Neuronal stem cell (in vitro differentiated cells): Measurements from ENCODE around the gene PITHD1. TPM values are rescaled to one million over a fixed set of nuclear protein-coding genes. Genes with fewer than 3 reads are reported as not detected.
"Not testable (repeated sequence)": the region's sequence is repeated elsewhere in the genome, so short reads cannot be mapped to it uniquely, and the experiment has no call there.

ENCODE experiments used
- DNase-seq: peaks from one replicate; pipeline ENCODE4 v3.0.0-alpha.2; 2013; ENCODE audit warnings: low spot score
- H2AFZ ChIP-seq: one replicate; pipeline ENCODE4 v1.6.1; 2013; ENCODE audit warnings: mild to moderate bottlenecking, low read length, inconsistent platforms
- H2AK5ac ChIP-seq: 2 replicates; pipeline ENCODE4 v1.6.1; 2013; ENCODE audit warnings: low read depth, mild to moderate bottlenecking, inconsistent platforms, low read length, moderate library complexity, mixed read lengths
- H2BK120ac ChIP-seq: 2 replicates; pipeline ENCODE4 v1.6.1; 2013; ENCODE audit warnings: low read depth, mild to moderate bottlenecking, inconsistent platforms, low read length, moderate library complexity, mixed read lengths
- H2BK12ac ChIP-seq: one replicate; pipeline ENCODE4 v1.6.1; 2013; ENCODE audit warnings: low read length, inconsistent platforms
- H2BK15ac ChIP-seq: 2 replicates; pipeline ENCODE4 v1.6.1; 2013; ENCODE audit warnings: mild to moderate bottlenecking, low read length, inconsistent platforms, mixed read lengths
- H2BK5ac ChIP-seq: one replicate; pipeline ENCODE4 v1.6.1; 2013; ENCODE audit warnings: inconsistent platforms, mild to moderate bottlenecking, low read length, moderate library complexity
- H3K14ac ChIP-seq: one replicate; pipeline ENCODE4 v1.6.1; 2013; ENCODE audit warnings: low read length, inconsistent platforms
- H3K18ac ChIP-seq: 2 replicates; pipeline ENCODE4 v1.6.1; 2013; ENCODE audit warnings: low read length, inconsistent platforms
- H3K23ac ChIP-seq: 2 replicates; pipeline ENCODE4 v1.6.1; 2013; ENCODE audit warnings: low read depth, mild to moderate bottlenecking, mixed read lengths, low read length, inconsistent platforms; ENCODE audit not compliant: poor library complexity
- H3K27ac ChIP-seq: replicated peaks from 3 replicates; pipeline ENCODE4 v1.5.1; 2013; ENCODE audit warnings: low read length, inconsistent platforms
- H3K27me3 ChIP-seq, 3 experiments: 2 replicates each; pipeline ENCODE4 v1.6.1; 2013; ENCODE audit warnings: low read length in 3 of 3, mild to moderate bottlenecking in 2 of 3, inconsistent platforms in 1 of 3, low read depth in 1 of 3, mixed read lengths in 1 of 3, moderate library complexity in 1 of 3; ENCODE audit not compliant: control insufficient read depth in 3 of 3, insufficient read depth in 3 of 3
- H3K36me3 ChIP-seq, 2 donors: replicated peaks in 1 of 2; 2 replicates each; pipeline ENCODE4 v1.6.1; 2013; ENCODE audit warnings: low read length in 2 of 2; ENCODE audit not compliant: control insufficient read depth in 2 of 2, insufficient read depth in 2 of 2
- H3K4ac ChIP-seq: 2 replicates; pipeline ENCODE4 v1.6.1; 2013; ENCODE audit warnings: inconsistent platforms, mild to moderate bottlenecking, low read length, moderate library complexity
- H3K4me1 ChIP-seq, 2 donors: 1 replicate in 1 of 2; 2 replicates in 1 of 2; pipeline ENCODE4 v1.6.1; 2013; ENCODE audit warnings: low read length in 2 of 2, low read depth in 1 of 2; ENCODE audit not compliant: control insufficient read depth in 2 of 2, insufficient read depth in 1 of 2
- H3K4me2 ChIP-seq: one replicate; pipeline ENCODE4 v1.6.1; 2013; ENCODE audit warnings: mild to moderate bottlenecking, low read length, inconsistent platforms; ENCODE audit not compliant: insufficient read depth, poor library complexity, severe bottlenecking
- H3K4me3 ChIP-seq, 2 donors: 2 replicates each; pipeline ENCODE4 v1.5.1; 2013; ENCODE audit warnings: low read length in 2 of 2, mild to moderate bottlenecking in 2 of 2, inconsistent platforms in 1 of 2, moderate library complexity in 1 of 2
- H3K79me1 ChIP-seq: one replicate; pipeline ENCODE4 v1.6.1; 2013; ENCODE audit warnings: low read depth, mild to moderate bottlenecking, inconsistent platforms, low read length, moderate library complexity
- H3K9ac ChIP-seq: one replicate; pipeline ENCODE4 v1.6.1; 2013; ENCODE audit warnings: mild to moderate bottlenecking, low read depth, low read length, inconsistent platforms; ENCODE audit not compliant: poor library complexity
- H3K9me3 ChIP-seq, 2 donors: replicated peaks in 1 of 2; 2 replicates each; pipeline versions ENCODE3 to v1.6.1; 2013; ENCODE audit warnings: low read length in 2 of 2, mild to moderate bottlenecking in 2 of 2, inconsistent platforms in 1 of 2, low read depth in 1 of 2, mixed read lengths in 1 of 2, moderate library complexity in 1 of 2; ENCODE audit not compliant: control insufficient read depth in 2 of 2, insufficient read depth in 1 of 2
- H4K8ac ChIP-seq: one replicate; pipeline ENCODE4 v1.6.1; 2013; ENCODE audit warnings: low read depth, mild to moderate bottlenecking, inconsistent platforms, low read length, moderate library complexity
- H4K91ac ChIP-seq: one replicate; pipeline ENCODE4 v1.6.1; 2013; ENCODE audit warnings: low read length, low read depth, mild to moderate bottlenecking, inconsistent platforms; ENCODE audit not compliant: poor library complexity
- WGBS, 2 donors: extraction: QIAGEN DNeasy Blood & Tissue Kit; methylation state at CpG; one replicate each; pipeline ENCODE4 v1.1.7; 2013; ENCODE audit warnings: missing lambda C conversion rate in 2 of 2, mixed read lengths in 1 of 2; ENCODE audit not compliant: insufficient read length in 2 of 2, insufficient replicate concordance in 1 of 2; ENCODE audit errors: extremely low coverage in 2 of 2; 5-methylcytosine and 5-hydroxymethylcytosine counted together
- polyA plus RNA-seq, 2 experiments: library from polyadenylated mRNA; stranded (reverse); fragments of 200-250 nt; gene quantifications; one replicate each; pipeline ENCODE4 v1.2.3, GENCODE V29; 2013

The PITHD1 gene, protein sequence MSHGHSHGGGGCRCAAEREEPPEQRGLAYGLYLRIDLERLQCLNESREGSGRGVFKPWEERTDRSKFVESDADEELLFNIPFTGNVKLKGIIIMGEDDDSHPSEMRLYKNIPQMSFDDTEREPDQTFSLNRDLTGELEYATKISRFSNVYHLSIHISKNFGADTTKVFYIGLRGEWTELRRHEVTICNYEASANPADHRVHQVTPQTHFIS
- 27.2 TPM for polyA plus RNA-seq (2013, experiment 1 of 2)
- 27.3 TPM for polyA plus RNA-seq (2013, experiment 2 of 2)

DNA sequence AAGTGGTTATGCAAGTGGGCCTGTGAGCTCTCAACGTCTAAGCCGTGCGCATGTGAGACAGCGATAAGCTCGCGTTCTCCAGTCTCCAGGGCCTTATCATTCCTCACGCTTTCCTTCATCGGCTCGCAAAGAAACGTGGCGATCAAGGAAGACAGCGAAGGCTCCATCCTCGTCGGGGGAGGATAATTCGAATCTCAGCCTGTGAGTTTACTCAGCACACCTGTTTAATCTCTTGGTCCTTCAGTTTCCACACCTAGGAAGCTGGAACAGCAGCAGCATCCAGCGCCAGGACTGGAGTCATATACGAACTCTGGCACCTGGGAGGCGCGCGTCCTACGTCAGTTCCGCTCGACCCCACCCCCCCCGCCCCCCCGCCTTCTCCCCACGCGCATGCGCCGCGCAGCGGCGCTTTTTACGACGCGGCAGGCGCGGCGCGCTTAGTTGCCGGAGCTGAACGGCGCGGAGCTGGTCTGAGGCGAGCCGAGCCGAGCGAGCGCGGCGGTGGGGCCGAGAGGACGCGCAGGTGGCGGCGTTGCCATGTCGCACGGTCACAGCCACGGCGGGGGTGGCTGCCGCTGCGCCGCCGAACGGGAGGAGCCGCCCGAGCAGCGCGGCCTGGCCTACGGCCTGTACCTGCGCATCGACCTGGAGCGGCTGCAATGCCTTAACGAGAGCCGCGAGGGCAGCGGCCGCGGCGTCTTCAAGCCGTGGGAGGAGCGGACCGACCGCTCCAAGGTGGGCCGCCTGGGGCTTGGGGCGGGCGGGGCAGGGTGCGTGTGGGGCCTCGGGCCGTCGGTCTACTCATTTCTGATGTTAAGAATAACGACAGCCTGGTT, at the start of gene PITHD1:
Gene PITHD1, plus strand, starts transcription at position 440 of the 836 bp plus-strand sequence. Its CDS starts 98 bp downstream, at position 538.
- Histone ChIP-seq H2AFZ (peak within 1 kb of the TSS; percentile 93), H4K8ac (no peak within 1 kb of the TSS), H3K79me1 (peaks cover 2% of the 10 kb centered on the region), H3K18ac (peak within 1 kb of the TSS; percentile 96), H2BK15ac (no peak within 1 kb of the TSS), H3K14ac (no peak within 1 kb of the TSS), H3K9ac (peak within 1 kb of the TSS; percentile 100), H2BK5ac (no peak within 1 kb of the TSS), H3K4me2 (peak within 1 kb of the TSS; percentile 88), H3K27ac (peak within 1 kb of the TSS; percentile 50), H2BK120ac (no peak within 1 kb of the TSS), H3K4ac (no peak within 1 kb of the TSS), H2BK12ac (no peak within 1 kb of the TSS), H3K23ac (peak within 1 kb of the TSS; percentile 82), H3K36me3 (peaks cover 3 to 36% of the 10 kb centered on the region in 2 donors), H3K9me3 (no peaks in the 10 kb centered on the region), H4K91ac (peak within 1 kb of the TSS; percentile 12), H2AK5ac (no peak within 1 kb of the TSS), H3K4me1 (peaks cover 3 to 12% of the 10 kb centered on the region in 2 donors), H3K4me3 (peak within 1 kb of the TSS; percentile 61 to 97), H3K27me3 (no peaks in the 10 kb centered on the region)
- DNase-seq, result peak; percentile 85
- no CpG with 5 or more reads among the region's 91 CpGs for WGBS, 2 donors

DNA sequence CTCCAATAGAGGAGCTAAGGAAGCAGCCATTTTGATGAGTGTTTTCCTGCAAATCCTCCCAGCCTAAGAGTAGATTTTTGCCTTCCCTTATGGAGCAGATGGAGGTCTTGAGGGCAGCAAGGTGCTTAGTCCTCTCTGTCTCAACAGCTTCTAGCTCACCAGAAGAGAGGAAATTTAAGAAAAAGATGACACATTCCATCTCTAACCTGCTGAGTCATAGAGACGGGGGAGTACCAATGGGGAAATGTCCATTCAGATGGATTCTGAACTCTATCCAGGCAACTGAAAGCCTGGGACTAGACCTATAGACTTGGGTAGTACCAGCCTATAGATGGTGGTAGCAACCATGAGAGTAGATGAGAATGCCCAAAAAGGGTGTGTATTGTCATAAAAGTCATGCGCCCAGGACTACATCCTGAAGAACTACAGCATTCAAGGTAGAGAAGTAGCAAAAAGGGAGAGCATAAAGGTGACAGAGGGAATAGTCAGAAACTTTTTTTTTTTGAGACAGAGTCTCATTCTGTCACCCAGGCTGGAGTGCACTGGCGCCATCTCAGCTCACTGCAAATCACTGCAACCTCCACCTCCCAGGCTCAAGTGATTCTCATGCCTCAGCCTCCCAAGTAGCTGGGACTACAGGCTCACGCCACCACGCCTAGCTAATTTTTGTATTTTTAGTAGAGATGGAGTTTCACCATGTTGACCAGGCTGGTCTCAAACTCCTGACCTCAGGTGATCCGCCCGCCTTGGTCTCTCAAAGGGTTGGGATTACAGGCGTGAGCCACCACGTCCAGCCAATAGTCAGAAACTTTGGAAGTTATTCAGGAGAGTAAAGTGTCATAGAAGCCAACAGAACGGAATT, 45.6 kb upstream of the PITHD1 start:
- no peak overlapping the region for H4K91ac ChIP-seq
- DNase-seq, result no peak
- H2BK12ac ChIP-seq, result no peak overlapping the region
- H2BK5ac ChIP-seq, result no peak overlapping the region
- no peak overlapping the region for H3K4ac ChIP-seq
- no peak overlapping the region for H4K8ac ChIP-seq
- H3K27me3 ChIP-seq, result no peaks in the 10 kb centered on the region
- no peak overlapping the region for H3K9ac ChIP-seq
- H2AK5ac ChIP-seq, result no peak overlapping the region
- no peak overlapping the region for H3K18ac ChIP-seq
- H2AFZ ChIP-seq, result no peak overlapping the region
- H3K14ac ChIP-seq, result no peak overlapping the region
- H3K4me2 ChIP-seq, result no peak overlapping the region
- peaks cover 0 to 4% of the 10 kb centered on the region in 2 donors for H3K4me1 ChIP-seq
- no peak overlapping the region for H3K27ac ChIP-seq
- no peaks in the 10 kb centered on the region for H3K79me1 ChIP-seq
- no peak overlapping the region for H3K23ac ChIP-seq
- H2BK15ac ChIP-seq, result no peak overlapping the region
- WGBS, 2 donors, result no CpG with 5 or more reads among the region's 10 CpGs
- H3K9me3 ChIP-seq, result no peaks in the 10 kb centered on the region
- H3K36me3 ChIP-seq, result no peaks in the 10 kb centered on the region
- H3K4me3 ChIP-seq, result no peak overlapping the region
- no peak overlapping the region for H2BK120ac ChIP-seq

DNA sequence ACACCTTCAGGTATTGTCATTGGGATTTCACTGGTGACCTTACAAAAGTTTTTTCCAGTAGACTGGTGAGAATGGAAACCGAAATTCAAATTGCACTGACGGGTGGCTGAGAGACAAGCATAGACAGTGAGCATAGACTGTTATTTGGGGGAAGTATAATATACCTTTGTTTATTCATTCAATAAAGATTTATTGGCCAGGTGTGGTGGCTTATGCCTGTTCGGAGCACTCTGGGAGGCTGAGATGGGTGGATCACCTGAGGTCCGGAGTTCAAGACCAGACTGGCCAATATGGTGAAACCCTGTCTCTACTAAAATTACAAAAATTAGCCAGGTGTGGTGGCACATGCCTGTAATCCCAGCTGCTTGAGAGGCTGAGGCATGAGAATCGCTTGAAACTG, 44.9 kb upstream of the PITHD1 start:
- H3K79me1 ChIP-seq, H3K27ac ChIP-seq, H2BK12ac ChIP-seq, H2BK5ac ChIP-seq, H3K4ac ChIP-seq, H3K4me3 ChIP-seq, H3K4me1 ChIP-seq, DNase-seq, H2AK5ac ChIP-seq, H3K36me3 ChIP-seq, H3K27me3 ChIP-seq, H4K91ac ChIP-seq, H3K9ac ChIP-seq, H3K23ac ChIP-seq, H3K14ac ChIP-seq, H3K9me3 ChIP-seq, H2AFZ ChIP-seq, H3K4me2 ChIP-seq, H3K18ac ChIP-seq, H2BK120ac ChIP-seq, H2BK15ac ChIP-seq, H4K8ac ChIP-seq: not testable (repeated sequence)
- WGBS, 2 donors, result no CpG with 5 or more reads among the region's 5 CpGs
